ENCODE data around the gene EPN2.
A peak's percentile ranks its signal among the peaks of the same experiment; 100 is the strongest.

EPN2 gene

GRCh38 chr17:19239544-19239943, 2.4 kb downstream of the EPN2 start:
- DNase-seq (ENCODE audit: low spot score): no peak

GRCh38 chr17:19242323-19242722, 5.2 kb downstream of the EPN2 start:
- DNase-seq (ENCODE audit: low spot score): no peak

GRCh38 chr17:19242926-19243325, 5.8 kb downstream of the EPN2 start:
- no peak for DNase-seq (ENCODE audit: low spot score)

GRCh38 chr17:19243838-19244237, 6.7 kb downstream of the EPN2 start:
- DNase-seq (ENCODE audit: low spot score): no peak

- no peak for DNase-seq (ENCODE audit: low spot score)
Measured at GRCh38 chr17:19244357-19244756, 7.2 kb downstream of the EPN2 start.

GRCh38 chr17:19244781-19245180, 7.6 kb downstream of the EPN2 start:
- no peak for DNase-seq (ENCODE audit: low spot score)

- no peak for DNase-seq (ENCODE audit: low spot score)
Measured at GRCh38 chr17:19247473-19247872, 10.3 kb downstream of the EPN2 start.

GRCh38 chr17:19248151-19248927, 11.2 kb downstream of the EPN2 start:
- DNase-seq (ENCODE audit: low spot score): no peak

- no peak for DNase-seq (ENCODE audit: low spot score)
Measured at GRCh38 chr17:19248928-19249574, 11.9 kb downstream of the EPN2 start.

GRCh38 chr17:19249681-19250080, 12.5 kb downstream of the EPN2 start:
- DNase-seq (ENCODE audit: low spot score): no peak

GRCh38 chr17:19250421-19251173, 13.4 kb downstream of the EPN2 start:
- DNase-seq (ENCODE audit: low spot score): peak; percentile 88

GRCh38 chr17:19253112-19253511, 15.9 kb downstream of the EPN2 start:
- no peak for DNase-seq (ENCODE audit: low spot score)

GRCh38 chr17:19254651-19255050, 17.5 kb downstream of the EPN2 start:
- no peak for DNase-seq (ENCODE audit: low spot score)

- DNase-seq (ENCODE audit: low spot score): no peak
Measured at GRCh38 chr17:19255279-19255678, 18.1 kb downstream of the EPN2 start.

GRCh38 chr17:19258371-19258770, 21.2 kb downstream of the EPN2 start:
- no peak for DNase-seq (ENCODE audit: low spot score)

GRCh38 chr17:19260958-19261357, 23.8 kb downstream of the EPN2 start:
- DNase-seq (ENCODE audit: low spot score): no peak

- DNase-seq (ENCODE audit: low spot score): no peak
Measured at GRCh38 chr17:19261426-19261825, 24.3 kb downstream of the EPN2 start.

- no peak for DNase-seq (ENCODE audit: low spot score)
Measured at GRCh38 chr17:19262650-19263631, 25.8 kb downstream of the EPN2 start.

- no peak for DNase-seq (ENCODE audit: low spot score)
Measured at GRCh38 chr17:19263641-19264051, 26.5 kb downstream of the EPN2 start.

GRCh38 chr17:19264268-19264667, 27.1 kb downstream of the EPN2 start:
- no peak for DNase-seq (ENCODE audit: low spot score)

GRCh38 chr17:19264681-19265080, 27.5 kb downstream of the EPN2 start:
- no peak for DNase-seq (ENCODE audit: low spot score)

GRCh38 chr17:19265755-19266154, 28.6 kb downstream of the EPN2 start:
- DNase-seq (ENCODE audit: low spot score): no peak
